Hematopoietic multipotent progenitor cell treated with erythropoietin and hydrocortisone succinate and interleukin-3 and kit ligand, for 17 days (in vitro differentiated cells): Measurements from ENCODE around the gene CACNB4.
A peak's percentile ranks its signal among the peaks of the same experiment; 100 is the strongest.
"Not testable (repeated sequence)": the region's sequence is repeated elsewhere in the genome, so short reads cannot be mapped to it uniquely, and the experiment has no call there.

Source experiments
- DNase-seq: peaks from one replicate; pipeline ENCODE4 v3.0.0-alpha.2; 2015; ENCODE audit warnings: low spot score

CACNB4 gene

GRCh38 chr2:152019732-152020131 is 79.1 kb downstream of the CACNB4 start:
- no peak for DNase-seq

GRCh38 chr2:152016181-152017120 is 82.4 kb downstream of the CACNB4 start:
- no peak for DNase-seq

GRCh38 chr2:152015552-152015951 is 83.3 kb downstream of the CACNB4 start:
- DNase-seq: no peak

- no peak for DNase-seq
These were observed 86.1 kb downstream of the CACNB4 start for GRCh38 chr2:152012697-152013096.

- DNase-seq: no peak
These were observed 87.1 kb downstream of the CACNB4 start for GRCh38 chr2:152011724-152012123.

- DNase-seq: no peak
These were observed 93.2 kb downstream of the CACNB4 start for GRCh38 chr2:152005607-152006006.

- not testable (repeated sequence) for DNase-seq
These were observed 95.6 kb downstream of the CACNB4 start for GRCh38 chr2:152003283-152003682.

GRCh38 chr2:151999053-151999452 is 99.8 kb downstream of the CACNB4 start:
- DNase-seq: peak; percentile 44

- no peak for DNase-seq
These were observed 102.4 kb downstream of the CACNB4 start for GRCh38 chr2:151996243-151997003.

GRCh38 chr2:151995161-151995557 is 103.7 kb downstream of the CACNB4 start:
- no peak for DNase-seq

- not testable (repeated sequence) for DNase-seq
These were observed 104.7 kb downstream of the CACNB4 start for GRCh38 chr2:151994178-151994577.

GRCh38 chr2:151991010-151991409 is 107.8 kb downstream of the CACNB4 start:
- no peak for DNase-seq

GRCh38 chr2:151989378-151989777 is 109.5 kb downstream of the CACNB4 start:
- DNase-seq: no peak

GRCh38 chr2:151987484-151987883 is 111.4 kb downstream of the CACNB4 start:
- DNase-seq: no peak

GRCh38 chr2:151984424-151985083 is 114.3 kb downstream of the CACNB4 start:
- DNase-seq: no peak

- no peak for DNase-seq
These were observed 115.6 kb downstream of the CACNB4 start for GRCh38 chr2:151983221-151983620.

GRCh38 chr2:151981886-151982285 is 117.0 kb downstream of the CACNB4 start:
- DNase-seq: no peak

GRCh38 chr2:151979694-151980093 is 119.2 kb downstream of the CACNB4 start:
- no peak for DNase-seq

- no peak for DNase-seq
These were observed 120.1 kb downstream of the CACNB4 start for GRCh38 chr2:151978709-151979108.

GRCh38 chr2:151977631-151978030 is 121.2 kb downstream of the CACNB4 start:
- DNase-seq: no peak

GRCh38 chr2:151976945-151977353 is 121.9 kb downstream of the CACNB4 start:
- DNase-seq: no peak
